ENCODE results near the gene ERMP1. TPM values are rescaled to one million over a fixed set of nuclear protein-coding genes. Genes with fewer than 3 reads are reported as not detected.
"Not testable (repeated sequence)": the region's sequence is repeated elsewhere in the genome, so short reads cannot be mapped to it uniquely, and the experiment has no call there.

Gene ERMP1
- total RNA-seq (2022) = 31.1 and 34.7 TPM in 2 replicates
- percentile 80 among the genes with signal in this experiment for Bru-seq, nascent RNA
- BruChase-seq, experiment 1, labeled RNA remaining after a 2-hour chase = percentile 82 among the genes with signal in this experiment
- percentile 84 among the genes with signal in this experiment for BruChase-seq, experiment 2, labeled RNA remaining after a 6-hour chase
- long read RNA-seq, full-length matches to known transcripts = 36 of 64 reads
- long read RNA-seq, partial matches to known transcripts = 6 of 64 reads
- long read RNA-seq, other reads (novel, unspliced or antisense) = 22 of 64 reads

- TF ChIP-seq, protein P1, sequence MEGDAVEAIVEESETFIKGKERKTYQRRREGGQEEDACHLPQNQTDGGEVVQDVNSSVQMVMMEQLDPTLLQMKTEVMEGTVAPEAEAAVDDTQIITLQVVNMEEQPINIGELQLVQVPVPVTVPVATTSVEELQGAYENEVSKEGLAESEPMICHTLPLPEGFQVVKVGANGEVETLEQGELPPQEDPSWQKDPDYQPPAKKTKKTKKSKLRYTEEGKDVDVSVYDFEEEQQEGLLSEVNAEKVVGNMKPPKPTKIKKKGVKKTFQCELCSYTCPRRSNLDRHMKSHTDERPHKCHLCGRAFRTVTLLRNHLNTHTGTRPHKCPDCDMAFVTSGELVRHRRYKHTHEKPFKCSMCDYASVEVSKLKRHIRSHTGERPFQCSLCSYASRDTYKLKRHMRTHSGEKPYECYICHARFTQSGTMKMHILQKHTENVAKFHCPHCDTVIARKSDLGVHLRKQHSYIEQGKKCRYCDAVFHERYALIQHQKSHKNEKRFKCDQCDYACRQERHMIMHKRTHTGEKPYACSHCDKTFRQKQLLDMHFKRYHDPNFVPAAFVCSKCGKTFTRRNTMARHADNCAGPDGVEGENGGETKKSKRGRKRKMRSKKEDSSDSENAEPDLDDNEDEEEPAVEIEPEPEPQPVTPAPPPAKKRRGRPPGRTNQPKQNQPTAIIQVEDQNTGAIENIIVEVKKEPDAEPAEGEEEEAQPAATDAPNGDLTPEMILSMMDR (IDR thresholded peaks at IDR 0.05; ENCODE audit: insufficient read depth in 1 of 2, low read depth in 1 of 2, low read length in 1 of 2, severe bottlenecking in 1 of 2, unreplicated experiment in 1 of 2) = peak; percentile 65 to 76
- intact Hi-C loops (cut with micrococcal nuclease; ENCODE audit: unreplicated experiment) = loop anchor here (1.0 to 2.0 kb wide), 2 partner anchors 14 to 32 kb away; no protein-coding TSS in a partner anchor
- BruUV-seq (replicated peaks) = no TSS peak
- Mint-ChIP-seq H3K4me3 (ENCODE audit: unreplicated experiment) (peak within 1 kb of the TSS; percentile 77), H3K27ac (ENCODE audit: unreplicated experiment) (peak within 1 kb of the TSS; percentile 91), H3K27me3 (ENCODE audit: insufficient read depth, unreplicated experiment) (no peaks in the 10 kb centered on the region), H3K9me3 (ENCODE audit: unreplicated experiment) (no peaks in the 10 kb centered on the region), H3K4me1 (ENCODE audit: low read depth, unreplicated experiment) (peaks cover 23% of the 10 kb centered on the region), H3K36me3 (ENCODE audit: insufficient read depth, unreplicated experiment) (peaks cover 14% of the 10 kb centered on the region)
- ChIA-PET CTCF (interaction anchor here (0.8 to 1.4 kb wide), 7 partner anchors 11 to 222 kb away, joined by 3 to 10 read pairs (median 3); no protein-coding TSS in a partner anchor), POLR2A (interaction anchor here (0.6 to 1.4 kb wide), 4 partner anchors 11 to 204 kb away, joined by 3 to 6 read pairs (median 4); partner anchors contain the start of gene RIC1)
- Histone ChIP-seq H3K9me3 (no peaks in the 10 kb centered on the region), H3K36me3 (ENCODE audit: control insufficient read depth, insufficient read depth, low read length) (no peaks in the 10 kb centered on the region), H3K4me1 (peaks cover 7% of the 10 kb centered on the region), H3K27me3 (replicated peaks; ENCODE audit: control insufficient read depth, insufficient read depth, low read length) (no peaks in the 10 kb centered on the region), H3K4me3 (ENCODE audit: low read depth, low read length) (peak within 1 kb of the TSS; percentile 74)
- DNase-seq = peak; percentile 79 to 90
These were observed at the start of gene ERMP1 for GRCh38 chr9:5832538-5833529. TSS of gene ERMP1 (minus strand) at chr9:5833117. CDS start at chr9:5833027, 90 bp downstream.

GRCh38 chr9:5882244-5883012 lies 49.5 kb upstream of the ERMP1 start:
- BruUV-seq (replicated peaks); H3K27ac Mint-ChIP-seq (ENCODE audit: unreplicated experiment); CTCF ChIA-PET: not testable (repeated sequence)

DNA sequence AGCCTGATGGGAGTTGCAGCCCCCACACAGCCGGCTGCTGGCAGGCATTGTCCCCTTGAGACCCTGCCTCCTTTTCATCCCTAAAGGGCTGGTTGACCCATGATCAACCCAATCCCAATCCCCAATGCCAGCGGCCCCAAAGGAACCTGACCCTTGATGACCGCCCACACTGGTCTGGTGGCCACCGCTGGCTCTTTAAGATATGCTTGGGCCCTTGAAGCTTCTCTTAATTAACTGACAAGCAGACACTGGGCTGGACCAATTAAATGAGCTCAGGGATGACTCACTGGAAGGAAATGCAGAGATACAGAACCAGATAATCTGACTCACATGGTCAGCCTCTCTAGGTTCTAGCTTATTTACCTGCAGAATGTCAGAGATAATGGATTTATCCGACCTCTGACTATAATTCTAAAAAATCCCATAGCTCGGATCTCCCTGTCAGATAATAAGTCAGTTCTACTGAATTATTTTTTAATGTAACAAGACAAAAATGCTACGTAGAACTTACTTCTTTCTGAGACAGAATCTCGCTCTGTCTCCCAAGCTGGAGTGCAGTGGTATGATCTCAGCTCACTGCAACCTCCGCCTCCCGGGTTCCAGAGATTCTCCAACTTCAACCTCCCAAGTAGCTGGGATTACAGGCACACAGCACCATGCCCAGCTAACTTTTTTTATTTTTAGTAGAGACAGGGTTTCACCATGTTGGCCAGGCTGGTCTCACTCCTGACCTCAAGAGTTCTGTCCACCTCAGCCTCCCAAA lies 46.7 kb upstream of the ERMP1 start:
- TSS peak; percentile 79 for BruUV-seq (replicated peaks)
- Histone ChIP-seq H3K9me3 (no peaks in the 10 kb centered on the region; the same call in 1 of the 2 replicates), H3K4me1 (peaks cover 11% of the 10 kb centered on the region; the same call in 1 of the 2 replicates), H3K27me3 (replicated peaks; ENCODE audit: control insufficient read depth, insufficient read depth, low read length) (no peaks in the 10 kb centered on the region), H3K36me3 (ENCODE audit: control insufficient read depth, insufficient read depth, low read length) (no peaks in the 10 kb centered on the region), H3K4me3 (ENCODE audit: low read depth, low read length) (no peak overlapping the region)
- CTCF ChIA-PET = interaction anchor here (0.7 to 0.9 kb wide), 3 partner anchors 46 to 175 kb away, joined by 3 to 4 read pairs (median 3); partner anchors contain the start of gene ERMP1
- Mint-ChIP-seq H3K9me3 (ENCODE audit: unreplicated experiment) (no peaks in the 10 kb centered on the region), H3K27ac (ENCODE audit: unreplicated experiment) (peak overlapping the region; percentile 53), H3K4me3 (ENCODE audit: unreplicated experiment) (peak overlapping the region; percentile 19), H3K4me1 (ENCODE audit: low read depth, unreplicated experiment) (no peaks in the 10 kb centered on the region), H3K27me3 (ENCODE audit: insufficient read depth, unreplicated experiment) (no peaks in the 10 kb centered on the region), H3K36me3 (ENCODE audit: insufficient read depth, unreplicated experiment) (peaks cover 5% of the 10 kb centered on the region)
- TF ChIP-seq, protein P1 (IDR thresholded peaks at IDR 0.05; ENCODE audit: insufficient read depth in 1 of 2, low read depth in 1 of 2, low read length in 1 of 2, severe bottlenecking in 1 of 2, unreplicated experiment in 1 of 2) = no peak
- peak; percentile 40 to 50 for DNase-seq
- POLR2A ChIA-PET = no interaction called here
- intact Hi-C loops (cut with micrococcal nuclease; ENCODE audit: unreplicated experiment) = loop anchor here (10.0 kb wide), 1 partner anchor 425 kb away; no protein-coding TSS in a partner anchor

More at GRCh38 chr9:5882244-5883012, 49.5 kb upstream of the ERMP1 start:
- H3K36me3 Mint-ChIP-seq (ENCODE audit: insufficient read depth, unreplicated experiment); POLR2A ChIA-PET; H3K36me3 ChIP-seq (ENCODE audit: control insufficient read depth, insufficient read depth, low read length); H3K9me3 ChIP-seq; H3K4me3 ChIP-seq (ENCODE audit: low read depth, low read length); DNase-seq; H3K27me3 Mint-ChIP-seq (ENCODE audit: insufficient read depth, unreplicated experiment); H3K4me3 Mint-ChIP-seq (ENCODE audit: unreplicated experiment); H3K4me1 Mint-ChIP-seq (ENCODE audit: low read depth, unreplicated experiment); H3K9me3 Mint-ChIP-seq (ENCODE audit: unreplicated experiment); H3K27me3 ChIP-seq (replicated peaks; ENCODE audit: control insufficient read depth, insufficient read depth, low read length): not testable (repeated sequence)
- intact Hi-C loops (cut with micrococcal nuclease; ENCODE audit: unreplicated experiment) = loop anchor here (10.0 kb wide), 1 partner anchor 422 kb away; no protein-coding TSS in a partner anchor
- H3K4me1 ChIP-seq = peaks cover 11% of the 10 kb centered on the region; the same call in 1 of the 2 replicates

Measured in Caco-2 (cell line).